ENCODE results near the gene AIG1.
"Not testable (repeated sequence)": the region's sequence is repeated elsewhere in the genome, so short reads cannot be mapped to it uniquely, and the experiment has no call there.

The AIG1 gene

DNA sequence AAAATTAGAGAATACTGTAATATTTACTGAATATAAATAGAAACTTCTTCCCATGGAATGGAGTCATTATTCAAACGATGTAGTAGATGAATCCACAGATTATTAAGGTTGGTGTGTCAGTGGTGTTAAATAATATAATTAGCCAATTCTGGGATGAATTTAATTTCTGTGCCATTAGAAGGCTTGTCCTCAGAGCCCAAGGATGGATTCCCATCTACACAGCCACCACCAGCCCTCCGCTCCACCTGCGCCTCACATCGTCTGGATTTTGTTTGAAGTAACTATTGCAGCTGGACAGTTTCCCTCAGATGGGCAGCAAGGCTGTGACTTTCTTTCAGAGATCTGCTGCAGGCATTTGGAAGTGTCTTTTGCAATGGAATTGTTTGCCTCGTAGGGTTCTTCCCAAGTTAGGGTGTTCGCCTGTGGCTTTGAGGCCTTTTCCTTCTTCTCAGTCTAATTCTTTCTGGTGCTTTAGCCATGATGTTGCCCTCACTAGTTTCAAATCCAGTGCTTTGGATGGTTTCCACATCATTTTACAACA is 104.7 kb downstream of the AIG1 start:
- DNase-seq (ENCODE audit: low read depth), result no peak

DNA sequence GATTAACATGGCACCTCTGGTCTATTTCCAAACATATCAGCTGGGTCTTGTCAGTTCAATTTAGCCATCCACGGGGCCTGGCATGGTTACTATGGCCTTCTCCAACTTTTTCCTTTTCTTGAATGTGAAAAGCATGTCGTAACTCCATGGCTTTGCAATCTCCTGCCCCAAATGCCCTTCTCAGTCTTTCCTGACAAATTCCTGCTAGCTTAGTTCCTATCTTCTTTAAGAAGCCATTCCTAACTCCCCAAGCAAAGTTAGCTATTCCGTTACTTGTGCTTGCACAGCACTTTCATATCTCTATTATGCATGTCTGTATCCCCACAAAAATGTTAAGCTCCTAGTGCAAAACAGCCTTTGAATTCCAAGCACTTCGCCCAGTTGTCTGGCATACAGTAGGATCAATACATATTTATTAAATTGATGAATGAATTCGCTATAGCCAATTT is 105.6 kb downstream of the AIG1 start:
- no peak for DNase-seq (ENCODE audit: low read depth)

DNA sequence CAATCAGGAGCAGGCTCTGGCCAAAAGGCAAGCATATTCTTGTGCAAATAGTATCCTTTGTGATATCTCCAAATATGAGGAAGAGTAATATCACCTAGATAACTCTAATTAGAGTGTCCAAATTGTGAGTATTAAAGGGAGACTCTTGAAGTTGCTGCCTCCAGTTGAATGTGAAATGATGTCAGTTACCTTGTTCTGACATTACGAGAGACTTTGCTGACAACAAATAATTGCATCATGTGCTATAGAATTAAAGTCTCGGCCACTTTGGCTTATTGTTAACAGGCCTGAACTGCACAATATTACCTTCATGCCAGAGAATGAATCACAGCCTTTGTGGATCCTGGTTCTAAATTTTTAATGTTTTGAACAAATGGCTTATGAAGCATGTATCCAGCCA is 106.5 kb downstream of the AIG1 start:
- DNase-seq (ENCODE audit: low read depth), result no peak

DNA sequence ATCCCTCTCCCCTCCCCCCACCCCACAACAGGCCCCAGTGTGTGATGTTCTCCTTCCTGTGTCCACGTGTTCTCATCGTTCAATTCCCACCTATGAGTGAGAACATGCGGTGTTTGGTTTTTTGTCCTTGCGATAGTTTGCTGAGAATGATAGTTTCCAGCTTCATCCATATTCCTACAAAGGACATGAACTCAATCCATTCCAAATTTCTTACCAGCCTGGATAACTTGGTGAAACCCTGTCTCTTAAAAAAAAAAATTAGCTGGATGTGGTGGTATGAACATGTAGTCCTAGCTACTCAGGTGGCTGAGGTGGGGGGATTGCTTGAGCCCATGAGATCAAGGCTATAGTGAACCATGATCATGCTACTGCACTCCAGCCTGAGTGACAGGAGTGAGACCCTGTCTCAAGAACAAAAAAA is 107.7 kb downstream of the AIG1 start:
- DNase-seq (ENCODE audit: low read depth), result not testable (repeated sequence)

DNA sequence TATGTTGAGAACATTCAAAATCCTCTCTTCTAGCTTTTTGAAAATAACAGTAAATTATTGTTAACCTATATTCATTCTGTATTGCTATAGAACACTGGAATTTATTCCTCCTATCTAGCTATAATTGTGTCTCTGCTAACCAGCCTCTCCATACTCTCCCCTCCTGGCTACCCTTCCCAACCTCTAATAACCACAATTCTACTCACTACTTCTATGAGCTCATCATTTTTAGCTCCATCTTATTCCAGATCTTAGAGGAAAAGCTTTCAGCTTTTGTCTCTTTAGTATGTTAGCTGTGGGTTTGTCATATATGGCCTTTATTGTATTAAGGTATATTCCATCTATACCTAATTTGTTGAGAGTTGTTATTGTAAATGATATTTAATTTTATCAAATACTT is 108.8 kb downstream of the AIG1 start:
- no peak for DNase-seq (ENCODE audit: low read depth)

DNA sequence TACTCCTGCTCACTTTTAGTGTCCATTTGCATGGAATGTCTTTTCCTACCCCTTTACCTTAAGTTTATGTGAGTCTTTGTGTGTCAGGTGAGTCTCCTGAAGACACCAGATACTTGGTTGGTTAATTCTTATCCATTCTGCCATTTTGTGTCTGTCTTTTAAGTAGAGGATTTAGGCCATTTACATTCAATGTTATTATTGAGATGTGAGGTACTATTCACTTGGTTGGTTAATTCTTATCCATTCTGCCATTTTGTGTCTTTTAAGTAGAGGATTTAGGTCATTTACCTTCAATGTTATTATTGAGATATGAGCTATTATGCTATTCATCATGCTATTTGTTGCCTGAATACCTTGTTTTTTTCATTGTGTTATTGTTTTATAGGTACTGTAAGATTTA is 113.8 kb downstream of the AIG1 start:
- DNase-seq (ENCODE audit: low read depth), result no peak

DNA sequence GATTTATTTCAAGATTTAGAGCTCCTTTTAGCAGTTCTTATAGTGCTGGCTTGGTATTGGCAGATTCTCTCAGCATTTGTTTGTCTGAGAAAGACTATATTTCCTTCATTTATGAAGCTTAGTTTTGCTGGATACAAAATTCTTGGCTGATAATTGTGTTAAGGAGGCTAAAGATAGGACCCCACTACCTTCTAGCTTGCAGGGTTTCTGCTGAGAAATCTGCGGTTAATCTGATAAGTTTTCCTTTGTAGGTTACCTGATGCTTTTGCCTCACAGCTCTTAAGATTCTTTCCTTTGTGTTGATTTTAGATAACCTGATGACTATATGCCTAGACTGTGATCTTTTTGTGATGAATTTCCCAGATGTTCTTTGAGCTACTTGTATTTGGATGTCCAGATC is 114.3 kb downstream of the AIG1 start:
- DNase-seq (ENCODE audit: low read depth), result no peak

DNA sequence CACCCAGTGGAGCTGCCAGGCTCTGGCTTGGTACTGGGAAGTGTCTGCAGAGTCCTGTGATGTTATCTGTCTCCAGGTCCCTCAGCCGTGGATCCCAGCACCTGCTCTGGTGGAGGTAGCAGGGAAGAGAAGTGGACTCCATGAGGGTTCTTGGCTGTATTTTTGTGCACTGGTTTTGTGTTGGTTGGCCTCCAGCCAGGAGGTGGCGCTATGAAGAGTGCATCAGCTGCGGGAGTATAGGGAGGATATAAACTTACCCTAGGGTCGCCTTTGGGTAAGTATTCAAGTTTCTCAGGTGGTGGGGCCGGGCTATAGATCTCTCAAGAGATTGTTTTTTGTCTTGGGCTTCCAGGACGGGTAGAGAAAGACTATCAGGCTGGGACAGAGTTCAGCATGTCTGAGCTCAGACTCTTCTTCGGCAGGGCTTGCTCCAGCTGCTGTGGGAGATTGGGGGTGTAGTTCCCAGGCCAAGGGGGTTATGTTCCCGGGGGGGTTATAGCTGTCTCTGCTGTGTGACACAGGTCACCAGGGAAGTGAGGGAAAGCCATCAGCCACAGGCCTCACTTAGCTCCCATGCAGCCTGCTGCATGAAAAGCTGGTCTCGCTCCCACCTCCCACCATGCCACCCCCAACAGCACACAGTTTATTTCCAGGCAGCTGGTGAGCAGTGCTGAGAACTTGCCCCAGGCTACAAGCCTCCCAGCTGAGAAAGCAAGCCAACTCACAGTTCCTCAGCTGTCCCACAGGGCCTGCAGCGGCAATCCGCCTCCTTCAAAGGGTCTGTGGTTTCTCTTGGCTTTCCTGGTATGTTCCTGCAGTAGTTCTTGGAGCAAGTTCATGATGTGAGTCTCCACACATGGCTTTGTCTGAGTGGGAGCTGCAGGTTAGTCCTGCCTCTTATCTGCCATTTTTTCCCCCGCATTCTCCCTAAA is 115.7 kb downstream of the AIG1 start:
- DNase-seq (ENCODE audit: low read depth), result no peak

DNA sequence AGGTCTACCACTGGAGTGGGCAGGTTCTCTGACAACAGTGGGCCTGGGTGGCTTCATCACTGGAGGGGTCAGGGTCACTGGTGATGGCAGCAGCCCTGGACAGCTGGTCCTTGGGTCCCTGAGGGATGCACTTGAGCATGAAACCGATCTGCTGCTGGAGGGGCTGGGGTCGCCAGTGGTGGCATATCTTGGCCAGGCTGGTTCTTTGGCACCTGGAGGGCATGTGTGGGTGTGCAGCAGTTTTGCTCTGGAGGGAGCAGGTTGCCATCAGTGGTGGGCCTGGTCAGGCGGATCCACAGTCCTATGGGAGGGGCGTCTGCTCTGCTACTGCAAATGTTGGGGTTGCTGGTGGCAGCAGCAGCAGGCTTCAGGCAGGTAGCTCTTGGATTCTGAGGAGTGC is 117.0 kb downstream of the AIG1 start:
- no peak for DNase-seq (ENCODE audit: low read depth)

DNA sequence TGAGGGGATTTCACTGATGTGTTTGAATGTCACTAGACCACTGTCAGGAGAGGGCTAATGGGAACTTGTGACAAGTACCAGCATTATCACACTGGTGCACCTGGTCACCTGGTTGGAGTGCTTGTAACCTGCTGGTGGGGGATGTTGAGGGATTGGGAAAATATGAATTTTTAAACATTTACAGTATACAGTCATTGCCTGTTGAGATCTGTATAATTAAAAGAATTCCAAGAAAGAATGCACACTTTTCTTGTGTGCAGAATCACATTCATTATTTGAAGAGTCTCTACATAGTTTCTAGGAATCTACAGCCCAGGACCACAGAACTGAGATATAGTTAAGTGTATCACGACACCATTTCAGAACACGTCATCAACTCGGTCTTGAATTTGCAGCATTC is 118.4 kb downstream of the AIG1 start:
- no peak for DNase-seq (ENCODE audit: low read depth)

DNA sequence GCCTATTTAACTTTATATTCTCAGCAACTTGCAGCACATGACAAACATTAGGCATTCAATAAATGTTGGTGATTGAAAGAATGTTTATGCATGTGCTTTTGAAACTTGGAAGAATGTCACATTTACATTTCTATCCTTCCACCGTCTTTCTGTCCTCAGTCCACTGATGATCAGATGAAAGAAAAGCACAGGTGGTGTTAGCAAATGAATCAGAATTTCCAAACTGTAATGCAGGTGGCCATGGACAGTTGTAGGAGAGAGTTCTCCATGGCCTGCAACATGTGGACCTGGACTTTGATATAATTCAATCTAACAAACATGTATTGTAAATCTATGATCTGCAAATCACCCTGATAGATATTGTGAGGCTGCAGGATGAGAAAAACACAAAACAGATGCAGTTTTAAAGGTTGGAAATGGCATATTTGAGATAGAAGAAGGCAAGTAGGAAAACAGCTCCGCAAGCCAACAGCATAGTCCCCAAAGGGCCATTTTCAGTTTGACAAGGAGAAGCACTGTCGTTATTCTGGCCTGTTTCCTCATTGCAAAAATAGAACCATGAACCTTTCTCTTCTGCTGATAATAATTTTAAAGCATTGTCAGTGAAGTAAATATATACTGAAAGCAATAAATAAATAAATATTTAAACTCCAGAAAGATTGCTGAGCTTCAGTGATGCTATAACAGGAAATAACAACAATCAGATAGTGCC is 119.4 kb downstream of the AIG1 start:
- DNase-seq (ENCODE audit: low read depth), result no peak

DNA sequence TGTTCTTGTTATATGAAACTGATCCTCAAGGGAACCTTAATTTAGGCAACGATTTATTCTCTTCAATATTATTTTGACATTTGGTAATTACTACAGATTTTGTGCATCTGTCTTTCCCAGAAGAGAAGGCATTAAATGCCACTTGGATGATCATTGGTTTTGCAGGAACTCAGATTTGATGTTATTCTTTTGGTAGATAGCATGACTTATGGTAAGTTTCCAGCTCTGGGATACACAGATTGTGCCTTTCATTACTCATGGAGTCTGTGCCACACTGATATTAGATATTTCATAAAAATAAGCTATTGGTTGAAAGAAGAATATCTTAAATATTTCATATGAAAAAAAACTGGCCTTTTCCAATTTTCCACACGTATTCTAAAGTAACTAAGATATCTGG is 120.1 kb downstream of the AIG1 start:
- DNase-seq (ENCODE audit: low read depth), result no peak

DNA sequence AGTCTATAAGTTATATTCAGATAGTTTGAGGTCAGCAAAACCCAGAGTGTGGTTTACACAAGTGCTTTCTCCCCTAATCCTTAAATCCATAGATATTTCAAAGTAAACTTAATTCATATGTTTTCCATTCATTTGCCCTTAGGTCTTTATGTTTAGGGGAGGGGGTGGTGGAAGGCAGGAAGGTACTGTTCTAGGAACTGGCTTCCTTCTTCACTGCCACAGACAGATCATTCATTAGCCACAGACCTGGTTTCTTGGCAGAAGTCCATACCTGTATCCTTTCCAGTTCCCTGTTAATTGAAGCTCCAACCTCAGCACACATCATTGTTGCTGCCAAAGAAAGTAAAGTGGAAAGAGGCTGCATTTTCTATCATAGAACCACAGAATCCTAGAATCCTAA is 123.0 kb downstream of the AIG1 start:
- DNase-seq (ENCODE audit: low read depth), result no peak

DNA sequence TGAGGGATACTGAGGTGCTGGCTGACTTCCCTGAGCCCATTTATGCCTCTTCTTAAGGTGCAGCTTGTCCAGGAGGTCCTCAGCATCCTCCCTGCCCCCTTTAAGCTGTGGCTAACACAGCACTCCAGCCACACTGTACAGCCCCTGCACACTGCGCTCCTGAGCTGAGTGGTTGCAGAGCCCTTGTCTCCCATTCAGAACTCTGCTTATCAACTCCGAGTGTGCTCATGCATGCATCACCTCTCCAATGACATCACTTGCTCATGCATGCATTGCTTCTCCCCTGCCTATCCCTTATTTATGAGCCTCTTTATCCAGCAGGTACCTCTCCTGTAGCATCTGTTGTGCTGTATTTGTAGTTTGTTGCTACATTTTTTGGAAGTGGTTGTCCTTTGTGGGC is 124.6 kb downstream of the AIG1 start:
- DNase-seq (ENCODE audit: low read depth), result no peak

DNA sequence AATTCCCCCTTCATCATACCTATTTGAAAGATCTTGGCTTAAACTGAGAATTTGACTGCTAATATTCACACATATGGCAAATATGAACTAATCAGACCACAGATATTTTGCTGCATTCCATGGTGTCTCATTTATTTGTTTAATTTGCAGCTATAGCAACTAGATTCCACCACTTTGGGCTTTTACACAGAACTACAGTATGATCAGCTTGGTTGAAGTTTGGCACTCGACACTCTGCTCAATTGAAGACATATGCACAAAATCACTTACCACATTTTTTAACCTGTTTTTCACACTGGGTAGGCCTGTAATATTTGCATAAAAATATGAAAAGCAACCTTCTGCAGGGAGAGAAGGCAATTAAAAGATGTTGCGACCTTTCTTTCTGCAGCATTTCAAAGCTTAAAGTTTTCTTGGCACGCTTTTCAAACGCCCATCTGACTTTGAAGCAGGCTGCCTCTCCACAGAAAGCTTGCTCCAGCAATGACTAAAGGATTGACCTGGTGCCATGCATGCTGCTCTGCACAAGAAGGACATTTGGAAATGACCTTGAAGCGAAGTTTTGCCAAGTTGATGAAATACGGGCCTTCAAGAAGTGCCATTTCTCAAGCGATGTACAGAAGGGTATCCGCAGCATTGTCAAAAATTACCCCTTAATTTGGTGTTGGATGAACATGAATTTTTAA is 126.7 kb downstream of the AIG1 start:
- DNase-seq (ENCODE audit: low read depth), result no peak

DNA sequence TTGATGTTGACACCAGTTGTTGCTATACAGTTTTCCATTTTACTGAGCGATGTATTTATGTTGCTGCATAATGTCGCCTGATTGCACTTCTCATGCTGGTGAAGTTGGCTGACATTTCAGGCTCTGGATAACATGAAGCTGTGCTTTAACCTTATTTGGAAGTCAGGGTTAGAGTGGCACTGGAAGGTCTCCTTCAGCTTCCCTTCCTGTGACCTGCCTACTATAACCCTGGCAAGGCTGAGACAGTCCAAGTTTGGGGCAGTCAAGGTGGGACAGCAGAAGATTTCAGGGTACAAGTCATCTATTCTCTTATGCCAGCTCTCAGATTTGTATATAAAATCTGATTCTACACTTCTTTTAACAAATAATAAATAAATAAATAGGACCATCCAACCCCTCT is 127.6 kb downstream of the AIG1 start:
- DNase-seq (ENCODE audit: low read depth), result no peak

DNA sequence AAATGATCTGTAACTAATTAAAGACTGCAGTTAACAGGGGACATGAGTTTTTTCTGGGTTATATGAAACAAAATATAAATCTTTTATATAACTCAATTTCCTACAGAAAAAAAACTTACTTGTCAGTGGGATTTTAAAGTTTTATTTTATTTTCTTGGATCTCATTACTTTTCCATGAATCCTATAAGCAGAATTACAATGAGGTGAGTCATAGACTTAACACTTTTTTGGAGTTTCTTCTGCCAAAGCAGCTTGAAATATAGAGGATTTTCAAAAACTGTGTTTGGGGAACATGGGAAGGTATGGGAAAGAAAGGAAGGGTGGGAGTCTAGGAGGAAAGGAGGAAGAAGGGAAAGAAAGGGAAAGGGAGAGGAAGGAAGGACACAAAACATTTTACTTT is 130.7 kb downstream of the AIG1 start:
- no peak for DNase-seq (ENCODE audit: low read depth)

DNA sequence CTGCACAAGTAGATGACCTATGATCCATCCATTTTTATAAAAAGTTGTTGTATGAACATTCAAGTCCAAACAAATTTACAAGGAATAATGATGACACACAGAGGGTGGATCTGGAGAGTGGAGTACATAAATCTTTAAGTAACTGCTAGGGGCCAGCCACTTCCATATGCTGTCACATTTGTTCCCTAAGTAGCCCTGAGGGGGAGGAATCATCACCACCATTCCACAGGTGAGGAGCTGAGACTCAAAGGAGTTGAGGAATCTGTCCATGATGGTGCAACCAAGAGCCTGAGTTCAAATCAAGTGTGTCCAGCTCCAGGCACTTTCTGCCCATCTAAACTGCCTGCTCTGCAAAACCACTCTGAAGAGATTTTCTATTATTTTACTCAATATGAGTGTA is 132.1 kb downstream of the AIG1 start:
- no peak for DNase-seq (ENCODE audit: low read depth)

DNA sequence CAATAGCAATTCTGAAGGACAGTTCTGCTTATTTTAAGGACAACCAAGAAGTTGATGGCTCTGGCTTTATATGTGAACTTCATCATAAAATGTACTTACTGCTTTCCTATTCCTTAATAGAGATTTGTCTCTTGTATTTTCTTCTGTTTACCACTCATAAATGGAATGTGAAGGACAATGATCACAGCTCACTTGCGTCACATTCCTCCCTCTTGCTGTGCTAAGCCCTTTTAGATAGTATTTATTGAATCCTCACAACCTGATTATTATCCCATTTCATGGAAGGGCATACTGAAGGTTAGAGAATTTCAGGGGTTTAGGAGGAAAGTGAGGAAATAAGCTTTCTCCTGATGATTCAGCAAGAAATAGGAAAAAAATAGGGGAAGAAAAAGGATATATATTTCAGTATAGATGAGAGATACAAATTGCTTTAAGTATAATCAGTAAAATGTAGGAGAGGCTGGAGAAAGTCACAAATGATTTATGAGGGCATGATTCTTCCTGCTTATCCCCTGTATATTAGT is 132.9 kb downstream of the AIG1 start:
- no peak for DNase-seq (ENCODE audit: low read depth)

DNA sequence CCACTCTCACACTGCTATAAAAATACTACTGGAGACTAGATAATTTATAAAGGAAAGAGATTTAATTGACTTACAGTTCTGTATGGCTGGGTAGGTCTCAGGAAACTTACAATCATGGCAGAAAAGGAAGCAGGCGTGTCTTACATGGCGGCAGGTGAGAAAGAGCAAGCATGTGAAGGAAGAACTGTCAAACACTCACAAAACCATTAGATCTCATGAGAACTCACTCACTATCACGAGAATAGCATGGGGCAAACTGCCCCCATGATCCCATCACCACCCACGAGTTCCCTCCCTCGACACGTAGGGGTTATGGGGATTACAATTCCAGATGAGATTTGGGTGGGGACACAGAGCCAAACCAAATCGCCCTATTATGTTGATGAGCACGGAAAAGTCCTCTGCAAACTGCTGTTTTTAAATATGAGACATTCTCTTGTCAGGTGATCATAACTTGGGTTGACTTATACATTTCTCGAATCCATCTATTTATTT is 133.5 kb downstream of the AIG1 start:
- no peak for DNase-seq (ENCODE audit: low read depth)

DNA sequence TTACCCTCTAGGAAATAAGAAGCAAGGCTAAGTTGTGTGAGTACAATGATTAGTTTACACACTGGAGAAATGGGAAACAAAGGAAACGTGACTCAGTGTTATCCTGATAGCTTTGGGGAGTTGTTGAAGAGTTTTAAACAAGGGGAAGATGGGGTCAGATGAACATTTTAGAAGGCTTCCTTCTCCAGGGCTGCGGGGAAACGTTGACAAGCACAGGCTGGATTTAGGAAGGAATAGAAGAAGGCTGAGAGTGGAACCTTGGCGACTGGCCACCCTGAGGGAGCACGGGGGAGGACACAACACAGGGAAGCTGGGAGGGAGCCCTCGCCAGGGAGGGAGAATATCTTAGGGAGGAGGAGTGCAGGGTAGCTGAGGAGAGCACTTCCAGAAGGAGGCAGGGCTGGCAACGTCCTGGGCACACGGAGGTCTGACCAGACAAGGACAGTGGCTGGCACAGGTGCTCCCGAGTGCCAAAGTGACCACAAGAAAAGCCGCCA is 134.7 kb downstream of the AIG1 start:
- DNase-seq (ENCODE audit: low read depth), result no peak
